Subcutaneous adipose tissue (tissue), 4 donors: ENCODE results near the gene STYXL1. TPM values are rescaled to one million over a fixed set of nuclear protein-coding genes. Genes with fewer than 3 reads are reported as not detected.

Experiments
- CTCF ChIP-seq: fragments of 450-650 bp; IDR thresholded peaks from one replicate; pipeline ENCODE4 v1.5.1; 2016; ENCODE audit warnings: low read depth, mild to moderate bottlenecking, control low read depth, antibody characterized with exemption, moderate library complexity
- total RNA-seq, 4 donors: library from RNA; depleted of rRNA; stranded (reverse); fragments of >200 nt; gene quantifications; one replicate each; pipeline ENCODE4 v1.1.0, GENCODE V29; 2016

Gene STYXL1
- total RNA-seq, 4 donors from 2014 or later: 14.8 to 37.1 (median 26.0) TPM

- TF ChIP-seq CTCF: no peak
Measured at GRCh38 chr7:75989500-75990388, 58.1 kb downstream of the STYXL1 start.

DNA sequence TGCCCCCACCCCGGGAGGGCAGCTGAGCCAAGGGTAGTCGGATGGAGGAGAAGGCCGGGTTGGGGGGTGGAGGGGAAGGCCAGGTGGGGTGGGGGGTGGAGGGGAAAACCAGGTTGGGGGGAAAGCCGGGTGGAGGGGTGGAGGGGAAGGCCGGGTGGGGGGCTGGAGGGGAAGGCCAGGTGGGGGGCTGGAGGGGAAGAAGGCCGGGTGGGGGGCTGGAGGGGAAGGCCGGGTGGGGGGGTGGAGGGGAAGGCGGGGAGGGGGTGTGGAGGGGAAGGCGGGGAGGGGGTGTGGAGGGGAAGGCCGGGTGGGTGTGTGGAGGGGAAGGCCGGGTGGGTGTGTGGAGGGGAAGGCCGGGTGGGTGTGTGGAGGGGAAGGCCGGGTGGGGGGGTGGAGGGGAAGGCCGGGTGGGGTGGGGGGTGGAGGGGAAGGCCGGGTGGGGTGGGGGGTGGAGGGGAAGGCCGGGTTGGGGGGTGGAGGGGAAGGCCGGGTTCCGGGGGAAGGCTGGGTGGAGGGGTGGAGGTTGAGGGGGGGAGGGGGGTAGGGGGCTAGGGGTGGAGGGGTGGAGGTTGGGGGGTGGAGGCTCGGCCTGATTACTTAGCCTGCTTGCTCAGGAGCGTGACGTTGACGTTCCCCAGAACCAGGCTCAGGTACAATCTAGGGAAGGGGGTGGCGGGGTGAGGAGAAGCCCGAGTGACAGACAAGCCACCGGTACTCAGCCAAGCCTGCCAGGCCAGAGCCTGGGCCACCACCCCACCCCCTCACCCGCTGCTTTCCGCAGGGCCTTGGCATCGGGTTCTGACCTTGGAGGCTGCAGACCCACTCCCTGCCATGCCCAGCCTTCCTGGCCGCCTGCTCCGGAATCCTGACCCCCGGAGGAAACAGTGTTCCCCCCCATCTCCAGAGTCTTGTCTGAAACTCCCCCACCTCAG lies 59.0 kb downstream of the STYXL1 start:
- no peak for TF ChIP-seq CTCF

GRCh38 chr7:75987805-75988567 lies 59.8 kb downstream of the STYXL1 start:
- TF ChIP-seq CTCF: no peak

DNA sequence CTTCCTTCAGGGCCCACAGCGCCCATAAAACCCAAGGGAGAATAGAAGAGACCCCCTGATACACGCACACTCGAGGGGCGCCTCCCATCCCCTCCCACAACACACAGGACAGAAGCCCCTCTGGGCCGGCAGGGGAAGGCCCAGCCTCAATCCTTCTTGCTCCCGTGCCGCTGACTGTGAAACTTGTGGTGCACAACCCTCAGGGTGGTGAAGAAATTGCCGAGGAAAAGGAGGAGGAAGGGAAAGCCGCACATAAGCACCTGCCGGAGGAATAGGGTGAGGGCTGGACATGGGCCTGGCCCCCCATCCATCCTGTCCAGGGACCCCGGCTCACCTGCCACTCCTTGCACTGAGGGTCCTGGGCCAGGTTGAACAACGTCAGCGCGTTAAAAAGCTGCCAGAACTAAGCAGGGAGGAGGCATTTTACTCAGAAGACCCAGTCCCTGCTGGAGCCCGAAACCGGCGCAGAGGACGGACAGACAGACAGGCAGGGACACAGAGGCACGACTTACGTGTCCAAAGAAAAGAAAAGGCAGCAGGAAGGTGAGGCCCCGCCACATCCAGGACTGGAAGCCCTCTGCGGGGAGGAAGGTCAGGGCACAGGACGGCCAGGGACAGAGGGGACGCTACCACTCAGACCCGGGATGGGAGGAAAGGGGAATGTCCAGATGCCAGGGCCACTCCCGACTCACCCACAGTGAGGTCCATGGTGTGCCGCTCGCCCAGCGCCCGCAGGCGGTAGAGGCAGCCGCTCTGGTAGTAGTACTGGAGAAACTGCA lies 60.6 kb downstream of the STYXL1 start:
- no peak for TF ChIP-seq CTCF

DNA sequence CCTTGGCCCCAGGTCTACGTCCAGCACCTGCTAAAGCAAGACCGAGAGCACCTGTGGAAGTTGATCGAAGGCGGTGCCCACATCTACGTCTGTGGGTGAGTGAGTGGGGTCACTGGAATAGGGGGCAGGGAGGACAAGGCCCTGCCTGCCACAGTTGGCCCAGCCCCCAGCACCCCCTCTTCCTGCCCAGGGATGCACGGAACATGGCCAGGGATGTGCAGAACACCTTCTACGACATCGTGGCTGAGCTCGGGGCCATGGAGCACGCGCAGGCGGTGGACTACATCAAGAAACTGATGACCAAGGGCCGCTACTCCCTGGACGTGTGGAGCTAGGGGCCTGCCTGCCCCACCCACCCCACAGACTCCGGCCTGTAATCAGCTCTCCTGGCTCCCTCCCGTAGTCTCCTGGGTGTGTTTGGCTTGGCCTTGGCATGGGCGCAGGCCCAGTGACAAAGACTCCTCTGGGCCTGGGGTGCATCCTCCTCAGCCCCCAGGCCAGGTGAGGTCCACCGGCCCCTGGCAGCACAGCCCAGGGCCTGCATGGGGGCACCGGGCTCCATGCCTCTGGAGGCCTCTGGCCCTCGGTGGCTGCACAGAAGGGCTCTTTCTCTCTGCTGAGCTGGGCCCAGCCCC lies 61.5 kb downstream of the STYXL1 start:
- TF ChIP-seq CTCF: no peak

DNA sequence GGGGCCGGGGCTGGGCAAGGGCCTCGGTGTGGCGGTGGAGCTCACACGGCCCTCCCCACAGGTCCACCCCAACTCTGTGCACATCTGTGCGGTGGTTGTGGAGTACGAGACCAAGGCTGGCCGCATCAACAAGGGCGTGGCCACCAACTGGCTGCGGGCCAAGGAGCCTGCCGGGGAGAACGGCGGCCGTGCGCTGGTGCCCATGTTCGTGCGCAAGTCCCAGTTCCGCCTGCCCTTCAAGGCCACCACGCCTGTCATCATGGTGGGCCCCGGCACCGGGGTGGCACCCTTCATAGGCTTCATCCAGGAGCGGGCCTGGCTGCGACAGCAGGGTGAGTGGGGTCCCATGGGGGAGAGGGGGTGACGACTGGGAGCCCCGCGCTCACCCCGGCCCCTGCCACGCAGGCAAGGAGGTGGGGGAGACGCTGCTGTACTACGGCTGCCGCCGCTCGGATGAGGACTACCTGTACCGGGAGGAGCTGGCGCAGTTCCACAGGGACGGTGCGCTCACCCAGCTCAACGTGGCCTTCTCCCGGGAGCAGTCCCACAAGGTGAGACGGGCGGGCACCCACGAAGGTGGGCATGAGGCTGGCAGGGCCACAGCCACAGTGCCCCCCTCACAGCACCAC lies 62.2 kb downstream of the STYXL1 start:
- no peak for TF ChIP-seq CTCF
